MM.1S (cell line): Measurements from ENCODE around the gene BCL2.

Experiments
- DNase-seq: peaks from one replicate; pipeline ENCODE4 v3.0.0-alpha.2; 2015
- H2AFZ ChIP-seq: fragments of 300-600 bp; sonication (generic); 2 replicates; pipeline ENCODE4 v1.6.0; 2016; ENCODE audit warnings: antibody characterized with exemption, low read length
- H3F3A ChIP-seq: fragments of 300-600 bp; sonication (generic); 2 replicates; pipeline ENCODE4 v1.6.1; 2016; ENCODE audit warnings: mild to moderate bottlenecking, antibody characterized with exemption, low read length, moderate library complexity, mixed read lengths; ENCODE audit not compliant: insufficient read depth
- H3K27ac ChIP-seq: fragments of 300-600 bp; sonication (generic); 2 replicates; pipeline ENCODE4 v1.5.1; 2016; ENCODE audit warnings: mild to moderate bottlenecking, low read length
- H3K27me3 ChIP-seq: fragments of 300-600 bp; sonication (generic); replicated peaks from 2 replicates; pipeline ENCODE4 v1.6.0; 2016; ENCODE audit warnings: low read length; ENCODE audit not compliant: insufficient read depth
- H3K36me3 ChIP-seq: fragments of 300-600 bp; sonication (generic); replicated peaks from 2 replicates; pipeline ENCODE4 v1.6.1; 2016; ENCODE audit warnings: mild to moderate bottlenecking, low read length, mixed read lengths; ENCODE audit not compliant: insufficient read depth
- H3K4me1 ChIP-seq: fragments of 300-600 bp; sonication (generic); 2 replicates; pipeline ENCODE4 v1.6.1; 2016; ENCODE audit warnings: low read length, mixed read lengths
- H3K4me2 ChIP-seq: fragments of 300-600 bp; sonication (generic); 2 replicates; pipeline ENCODE4 v1.6.0; 2016; ENCODE audit warnings: low read depth, low read length
- H3K4me3 ChIP-seq: fragments of 300-600 bp; sonication (generic); 2 replicates; pipeline ENCODE4 v1.5.1; 2016; ENCODE audit warnings: low read length, mixed read lengths
- H3K79me2 ChIP-seq: fragments of 300-600 bp; sonication (generic); 2 replicates; pipeline ENCODE4 v1.6.1; 2016; ENCODE audit warnings: mixed run types, low read length, mixed read lengths
- H3K9ac ChIP-seq: fragments of 300-600 bp; sonication (generic); 2 replicates; pipeline ENCODE4 v1.6.1; 2016; ENCODE audit warnings: low read length, mixed read lengths
- H3K9me2 ChIP-seq: fragments of 300-600 bp; sonication (generic); replicated peaks from 2 replicates; pipeline ENCODE4 v1.6.1; 2016; ENCODE audit warnings: mild to moderate bottlenecking, low read length, mixed read lengths; ENCODE audit not compliant: insufficient read depth
- H3K9me3 ChIP-seq: fragments of 300-600 bp; sonication (generic); replicated peaks from 2 replicates; pipeline ENCODE4 v1.6.1; 2016; ENCODE audit warnings: mild to moderate bottlenecking, low read length, mixed read lengths; ENCODE audit not compliant: insufficient read depth
- H4K20me1 ChIP-seq: fragments of 300-600 bp; sonication (generic); 2 replicates; pipeline ENCODE4 v1.6.1; 2016; ENCODE audit warnings: mild to moderate bottlenecking, low read length, moderate library complexity, mixed read lengths; ENCODE audit not compliant: insufficient read depth
- CTCF ChIP-seq: fragments of 300-600 bp; sonication (generic); IDR thresholded peaks from 2 replicates; pipeline ENCODE4 v1.5.1; 2016; ENCODE audit warnings: antibody characterized with exemption, low read length, mixed read lengths
- EZH2 ChIP-seq: fragments of 300-600 bp; sonication (generic); optimal IDR thresholded peaks from 2 replicates; pipeline ENCODE3; 2017; ENCODE audit warnings: low read depth, mild to moderate bottlenecking, antibody characterized with exemption, low read length, mixed read lengths
- EZH2phosphoT487 ChIP-seq: fragments of 300-600 bp; sonication (generic); IDR thresholded peaks from 2 replicates; pipeline ENCODE4 v1.6.1; 2018; ENCODE audit warnings: antibody characterized with exemption, low read length

Gene BCL2

GRCh38 chr18:63154350-63155152, 165.0 kb downstream of the BCL2 start:
- no peak for DNase-seq
- Histone ChIP-seq H3K27ac (peak overlapping the region; percentile 95; the same call in 1 of the 2 replicates), H3K9me2 (no peaks in the 10 kb centered on the region), H3K27me3 (no peaks in the 10 kb centered on the region), H3K9ac (0 out of 2 replicates have a peak overlapping the region, but pooled peaks have one; percentile 26), H3K4me1 (peaks cover 46% of the 10 kb centered on the region), H3K79me2 (peaks cover 72% of the 10 kb centered on the region), H3F3A (peaks cover 36% of the 10 kb centered on the region), H3K9me3 (no peaks in the 10 kb centered on the region), H3K4me2 (peak overlapping the region; percentile 94; the same call in 1 of the 2 replicates), H3K36me3 (no peaks in the 10 kb centered on the region), H4K20me1 (no peaks in the 10 kb centered on the region), H3K4me3 (no peak overlapping the region; the same call in 1 of the 2 replicates), H2AFZ (0 out of 2 replicates have a peak overlapping the region, but pooled peaks have one; percentile 22)
- TF ChIP-seq EZH2 (no peak), CTCF (no peak), EZH2phosphoT487 (no peak)

GRCh38 chr18:63152791-63153190, 166.8 kb downstream of the BCL2 start:
- TF ChIP-seq EZH2phosphoT487 (no peak), CTCF (no peak), EZH2 (no peak)
- Histone ChIP-seq H3K9me3 (no peaks in the 10 kb centered on the region), H4K20me1 (no peaks in the 10 kb centered on the region), H3K4me3 (no peak overlapping the region), H3K4me1 (peaks cover 30% of the 10 kb centered on the region), H3K36me3 (no peaks in the 10 kb centered on the region), H3K27me3 (no peaks in the 10 kb centered on the region), H3K9me2 (no peaks in the 10 kb centered on the region), H3K27ac (no peak overlapping the region), H3K9ac (no peak overlapping the region), H3K79me2 (peaks cover 87% of the 10 kb centered on the region), H3F3A (peaks cover 18% of the 10 kb centered on the region), H2AFZ (no peak overlapping the region), H3K4me2 (no peak overlapping the region)
- no peak for DNase-seq

- Histone ChIP-seq H3K4me1 (peaks cover 26% of the 10 kb centered on the region), H3K27me3 (no peaks in the 10 kb centered on the region), H4K20me1 (no peaks in the 10 kb centered on the region), H3K36me3 (no peaks in the 10 kb centered on the region), H3K4me2 (no peak overlapping the region), H3F3A (peaks cover 11% of the 10 kb centered on the region), H3K9me3 (no peaks in the 10 kb centered on the region), H3K79me2 (peaks cover 92% of the 10 kb centered on the region), H3K9ac (no peak overlapping the region), H3K4me3 (no peak overlapping the region), H3K9me2 (no peaks in the 10 kb centered on the region), H3K27ac (no peak overlapping the region), H2AFZ (no peak overlapping the region)
- DNase-seq: no peak
- TF ChIP-seq EZH2phosphoT487 (no peak), EZH2 (no peak), CTCF (no peak)
Observed at GRCh38 chr18:63152096-63152495, 167.5 kb downstream of the BCL2 start.
